K562 (cell line): Measurements from ENCODE around the gene PRKG1. TPM values are rescaled to one million over a fixed set of nuclear protein-coding genes. Genes with fewer than 3 reads are reported as not detected.

Experiments used
- ATAC-seq: fragments of 200-7000 bp; cut with Tn5 transposase; 3 replicates; pipeline ENCODE4 v1.9.1; 2020; ENCODE audit warnings: moderate library complexity
- BruUV-seq: library from RNA; stranded (reverse); fragments of 400-500 nt; replicated peaks from 2 replicates; lab custom pipeline; 2021; lab: Mats Ljungman, UMichigan
- CTCF ChIA-PET: fragments of 300-600 bp; formaldehyde crosslinking; extraction: SDS; loops from one replicate; lab custom pipeline; 2021; ENCODE audit warnings: low intra/inter-chr PET ratio; lab: Yijun Ruan, JAX
- POLR2A ChIA-PET: fragments of 300-600, 350-650 bp; sonication (Branson Sonifier 250); formaldehyde crosslinking; extraction: SDS; loops from one replicate; lab custom pipeline; 2021; ENCODE audit warnings: antibody characterized with exemption, inconsistent platforms; lab: Yijun Ruan, JAX
- DNase-seq, 4 experiments: peaks; one replicate each; pipeline versions ENCODE4 v3.0.0 to v3.0.0-alpha.2; 2011 to 2018; ENCODE audit warnings: low spot score in 3 of 4, mixed read lengths in 3 of 4; ENCODE audit errors: extremely low read depth in 1 of 4
- FAIRE-seq: peaks from 2 replicates; lab custom pipeline; 2011; peaks lifted over from hg19 to GRCh38; lab: Jason Lieb, UNC
- H2AFZ ChIP-seq: 2 replicates; pipeline ENCODE4 v1.6.0; 2011; ENCODE audit warnings: low read depth, low read length, control low read depth, inconsistent platforms
- H3K27ac ChIP-seq: fragments of 200-600 bp; 3 replicates; pipeline ENCODE4 v1.8.0; 2011; ENCODE audit warnings: low read depth, mild to moderate bottlenecking, control low read depth, inconsistent platforms, low read length, moderate library complexity, mixed read lengths; ENCODE audit errors: extremely low read depth
- H3K27me3 ChIP-seq, 2 experiments: fragments of 300-600 bp in 1 of 2; 2 replicates in 1 of 2; 3 replicates in 1 of 2; pipeline versions ENCODE4 v1.6.0 to v1.8.0; 2011; ENCODE audit warnings: inconsistent platforms in 2 of 2, low read length in 2 of 2, mild to moderate bottlenecking in 1 of 2, mixed read lengths in 1 of 2, moderate library complexity in 1 of 2; ENCODE audit not compliant: control insufficient read depth in 2 of 2, insufficient read depth in 2 of 2
- H3K36me3 ChIP-seq: fragments of 300-600 bp; 3 replicates; pipeline ENCODE4 v1.8.0; 2011; ENCODE audit warnings: mild to moderate bottlenecking, low read length, inconsistent platforms; ENCODE audit not compliant: control insufficient read depth, insufficient read depth
- H3K4me1 ChIP-seq, 2 experiments: fragments of 200-600 bp in 1 of 2; replicated peaks in 1 of 2; 2 replicates in 1 of 2; 3 replicates in 1 of 2; pipeline versions ENCODE4 v1.5.1 to v1.8.0; 2011; ENCODE audit warnings: inconsistent platforms in 2 of 2, low read length in 2 of 2, mild to moderate bottlenecking in 1 of 2, mixed read lengths in 1 of 2, moderate library complexity in 1 of 2; ENCODE audit not compliant: control insufficient read depth in 2 of 2, insufficient read depth in 2 of 2
- H3K4me2 ChIP-seq: 2 replicates; pipeline ENCODE4 v1.6.1; 2011; ENCODE audit warnings: low read length, control low read depth, inconsistent platforms, mixed read lengths; ENCODE audit not compliant: insufficient read depth
- H3K4me3 ChIP-seq: fragments of 200-600 bp; sonication (generic), shearing (Covaris generic); 2 replicates; pipeline ENCODE4 v1.5.1; 2016; ENCODE audit warnings: control low read depth, inconsistent platforms
- H3K79me2 ChIP-seq: fragments of 200-600 bp; 3 replicates; pipeline ENCODE4 v1.8.0; 2011; ENCODE audit warnings: low read length, inconsistent platforms; ENCODE audit not compliant: control insufficient read depth, insufficient read depth
- H3K9ac ChIP-seq, 2 experiments: 2 replicates each; pipeline versions ENCODE4 v1.6.0 to v1.6.1; 2011; ENCODE audit warnings: low read depth in 2 of 2, low read length in 2 of 2, control low read depth in 1 of 2, inconsistent platforms in 1 of 2, mild to moderate bottlenecking in 1 of 2, mixed read lengths in 1 of 2; ENCODE audit not compliant: insufficient read depth in 1 of 2
- H3K9me1 ChIP-seq: one replicate; pipeline ENCODE4 v1.6.0; 2011; ENCODE audit warnings: inconsistent platforms, mild to moderate bottlenecking, low read length, moderate library complexity; ENCODE audit not compliant: control insufficient read depth, insufficient read depth
- H3K9me3 ChIP-seq: replicated peaks from 2 replicates; pipeline ENCODE4 v1.5.1; 2011; ENCODE audit warnings: low read depth, low read length, inconsistent platforms; ENCODE audit not compliant: control insufficient read depth, insufficient read depth
- H4K20me1 ChIP-seq: replicated peaks from 2 replicates; pipeline ENCODE4 v1.6.1; 2011; ENCODE audit warnings: low read length, inconsistent platforms, mixed read lengths; ENCODE audit not compliant: control insufficient read depth, insufficient read depth
- C11orf30 ChIP-seq: fragments of 450-650 bp; IDR thresholded peaks from 2 replicates; pipeline ENCODE4 v1.6.1; 2016; ENCODE audit warnings: low read depth, mild to moderate bottlenecking
- ELF4 ChIP-seq: fragments of 450-650 bp; formaldehyde crosslinking; IDR thresholded peaks from 2 replicates; pipeline ENCODE4 v1.4.0; 2022; ENCODE audit warnings: missing genetic modification characterization
- EWSR1 ChIP-seq: fragments of 450-650 bp; IDR thresholded peaks from 2 replicates; pipeline ENCODE4 v1.6.1; 2018; ENCODE audit warnings: borderline replicate concordance, mild to moderate bottlenecking, low read depth, moderate library complexity; ENCODE audit not compliant: partially characterized antibody
- HLTF ChIP-seq: fragments of 450-650 bp; IDR thresholded peaks from 2 replicates; pipeline ENCODE4 v1.6.1; 2016
- MAFG ChIP-seq: fragments of 450-650 bp; conservative IDR thresholded peaks from 2 replicates; pipeline ENCODE4 v1.6.1; 2016; ENCODE audit warnings: missing genetic modification characterization, missing compliant biosample characterization
- PHB2 ChIP-seq: fragments of 450-650 bp; IDR thresholded peaks from 2 replicates; pipeline ENCODE4 v1.6.1; 2017; ENCODE audit warnings: low read depth
- POLR2AphosphoS5 ChIP-seq: IDR thresholded peaks from 2 replicates; pipeline ENCODE4 v1.6.1; 2011; ENCODE audit warnings: mild to moderate bottlenecking, low read depth, low read length, moderate library complexity; ENCODE audit not compliant: control insufficient read depth, insufficient read depth
- RCOR1 ChIP-seq, 2 experiments: IDR thresholded peaks; 2 replicates each; pipeline ENCODE4 v1.6.1; 2012; ENCODE audit warnings: low read depth in 2 of 2, low read length in 2 of 2, borderline replicate concordance in 1 of 2, improper control_type of control experiment in 1 of 2
- RFX5 ChIP-seq: IDR thresholded peaks from 2 replicates; pipeline ENCODE4 v1.6.1; 2011; ENCODE audit warnings: low read depth, mild to moderate bottlenecking, improper control_type of control experiment, low read length
- SOX6 ChIP-seq: fragments of 450-650 bp; IDR thresholded peaks from 2 replicates; pipeline ENCODE4 v1.6.1; 2014; ENCODE audit warnings: mild to moderate bottlenecking
- ZNF551 ChIP-seq: fragments of 250-450 bp; sonication (Bioruptor Pico); IDR thresholded peaks from 2 replicates; pipeline ENCODE4 v1.5.0; 2021; ENCODE audit warnings: mild to moderate bottlenecking, moderate library complexity
- WGBS: fragments of 100-300 bp; shearing (Covaris generic); methylation state at CpG from one replicate; pipeline ENCODE4 v1.1.6; 2016; ENCODE audit warnings: low coverage, mixed read lengths; ENCODE audit not compliant: insufficient coverage; ENCODE audit errors: missing lambda C conversion rate; 5-methylcytosine and 5-hydroxymethylcytosine counted together
- in situ Hi-C: fragments of 300-500 bp; cut with MboI; formaldehyde crosslinking; loops from 4 replicates; pipeline ENCODE4 v1.15.0; 2018; ENCODE audit warnings: inconsistent platforms, mixed read lengths
- intact Hi-C: fragments of 100-400 bp; cut with micrococcal nuclease; formaldehyde crosslinking; loops from 2 replicates; pipeline ENCODE4 v1.14.2; 2022
- polyA plus RNA-seq, 8 experiments: library from polyadenylated mRNA; depleted of rRNA in 4 of 8; stranded (reverse) in 5 of 8; unstranded in 3 of 8; fragments of >200 nt; fragmentation: Nextera tagmentation in 2 of 8; fragmentation: Illumina TruSeq in 1 of 8; extraction: Ambion mirVana in 2 of 8; extraction: Trizol in 1 of 8; gene quantifications; 2 replicates each; pipeline versions ENCODE4 v1.2.1 to v1.2.3, GENCODE V29; 2011 to 2014; ENCODE audit warnings: inconsistent platforms in 1 of 8, missing spikeins in 1 of 8
- total RNA-seq, 7 experiments: library from RNA; depleted of rRNA in 6 of 7; stranded (reverse); fragments of >200 nt in 6 of 7; fragmentation: Illumina TruSeq in 2 of 7; extraction: Trizol in 2 of 7; gene quantifications; 2 replicates each; pipeline versions ENCODE4 v1.2.1 to v1.2.3, GENCODE V29; 2011 to 2021; ENCODE audit warnings: low replicate concordance in 1 of 7
- TF ChIP-seq, protein P1 (sequence below): fragments of 450-650 bp; IDR thresholded peaks from 2 replicates; pipeline ENCODE4 v1.6.1; 2016; ENCODE audit warnings: low read depth
- TF ChIP-seq, protein P2 (sequence below): fragments of 250-450 bp; sonication (Bioruptor Pico); IDR thresholded peaks from 2 replicates; pipeline ENCODE4 v1.8.0; 2022; ENCODE audit warnings: inconsistent platforms
- TF ChIP-seq, protein P3 (sequence below): fragments of 450-650 bp; formaldehyde crosslinking; IDR thresholded peaks from 2 replicates; pipeline ENCODE4 v1.4.0; 2020; ENCODE audit warnings: mild to moderate bottlenecking, moderate library complexity

The PRKG1 gene
- total and polyA plus RNA-seq, 9 of the 15 experiments (the other 6 are each of a cell fraction or from before 2014, with no cell fraction given) = 0.22 TPM; not detected in 8

DNA sequence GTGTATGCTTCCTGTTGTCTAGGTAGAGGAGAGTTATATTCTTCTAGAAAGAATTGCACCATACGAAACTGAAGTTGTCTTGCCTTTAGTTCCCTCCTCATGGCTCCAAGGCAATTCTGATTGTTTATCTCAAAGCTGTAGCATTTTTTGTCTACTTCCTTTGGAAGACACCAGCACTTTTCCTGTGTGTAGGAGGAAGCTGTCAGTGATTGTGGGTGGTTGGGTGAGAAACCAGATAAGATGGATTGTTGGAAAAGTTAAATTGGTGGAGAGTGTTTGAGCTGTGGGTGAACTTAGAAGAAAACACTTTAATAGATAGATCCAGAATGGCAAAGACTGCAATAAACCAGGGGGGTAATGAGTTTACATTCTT is 637.2 kb downstream of the PRKG1 start:
- POLR2A ChIA-PET = no interaction called here
- no peak for ATAC-seq
- DNase-seq = no peak
- no peaks in the 10 kb centered on the region; a peak in 2 of 5 replicates for H3K27me3 ChIP-seq
- H4K20me1 ChIP-seq = no peaks in the 10 kb centered on the region
- H3K9me1 ChIP-seq = no peaks in the 10 kb centered on the region
- no peak for FAIRE-seq
- 0% methylated on average over 1 of the region's 1 CpG for WGBS
- intact Hi-C loops = no loop called here
- H3K27ac ChIP-seq = no peak overlapping the region
- no peaks in the 10 kb centered on the region for H3K36me3 ChIP-seq
- no peaks in the 10 kb centered on the region for H3K79me2 ChIP-seq
- in situ Hi-C loops = no loop called here
- H3K9me3 ChIP-seq = no peaks in the 10 kb centered on the region
- H3K9ac ChIP-seq = no peak overlapping the region
- H2AFZ ChIP-seq = no peak overlapping the region
- H3K4me1 ChIP-seq = no peaks in the 10 kb centered on the region
- BruUV-seq = no TSS peak
- CTCF ChIA-PET = no interaction called here
- H3K4me3 ChIP-seq = no peak overlapping the region
- H3K4me2 ChIP-seq = no peak overlapping the region
- TF ChIP-seq, protein P1, sequence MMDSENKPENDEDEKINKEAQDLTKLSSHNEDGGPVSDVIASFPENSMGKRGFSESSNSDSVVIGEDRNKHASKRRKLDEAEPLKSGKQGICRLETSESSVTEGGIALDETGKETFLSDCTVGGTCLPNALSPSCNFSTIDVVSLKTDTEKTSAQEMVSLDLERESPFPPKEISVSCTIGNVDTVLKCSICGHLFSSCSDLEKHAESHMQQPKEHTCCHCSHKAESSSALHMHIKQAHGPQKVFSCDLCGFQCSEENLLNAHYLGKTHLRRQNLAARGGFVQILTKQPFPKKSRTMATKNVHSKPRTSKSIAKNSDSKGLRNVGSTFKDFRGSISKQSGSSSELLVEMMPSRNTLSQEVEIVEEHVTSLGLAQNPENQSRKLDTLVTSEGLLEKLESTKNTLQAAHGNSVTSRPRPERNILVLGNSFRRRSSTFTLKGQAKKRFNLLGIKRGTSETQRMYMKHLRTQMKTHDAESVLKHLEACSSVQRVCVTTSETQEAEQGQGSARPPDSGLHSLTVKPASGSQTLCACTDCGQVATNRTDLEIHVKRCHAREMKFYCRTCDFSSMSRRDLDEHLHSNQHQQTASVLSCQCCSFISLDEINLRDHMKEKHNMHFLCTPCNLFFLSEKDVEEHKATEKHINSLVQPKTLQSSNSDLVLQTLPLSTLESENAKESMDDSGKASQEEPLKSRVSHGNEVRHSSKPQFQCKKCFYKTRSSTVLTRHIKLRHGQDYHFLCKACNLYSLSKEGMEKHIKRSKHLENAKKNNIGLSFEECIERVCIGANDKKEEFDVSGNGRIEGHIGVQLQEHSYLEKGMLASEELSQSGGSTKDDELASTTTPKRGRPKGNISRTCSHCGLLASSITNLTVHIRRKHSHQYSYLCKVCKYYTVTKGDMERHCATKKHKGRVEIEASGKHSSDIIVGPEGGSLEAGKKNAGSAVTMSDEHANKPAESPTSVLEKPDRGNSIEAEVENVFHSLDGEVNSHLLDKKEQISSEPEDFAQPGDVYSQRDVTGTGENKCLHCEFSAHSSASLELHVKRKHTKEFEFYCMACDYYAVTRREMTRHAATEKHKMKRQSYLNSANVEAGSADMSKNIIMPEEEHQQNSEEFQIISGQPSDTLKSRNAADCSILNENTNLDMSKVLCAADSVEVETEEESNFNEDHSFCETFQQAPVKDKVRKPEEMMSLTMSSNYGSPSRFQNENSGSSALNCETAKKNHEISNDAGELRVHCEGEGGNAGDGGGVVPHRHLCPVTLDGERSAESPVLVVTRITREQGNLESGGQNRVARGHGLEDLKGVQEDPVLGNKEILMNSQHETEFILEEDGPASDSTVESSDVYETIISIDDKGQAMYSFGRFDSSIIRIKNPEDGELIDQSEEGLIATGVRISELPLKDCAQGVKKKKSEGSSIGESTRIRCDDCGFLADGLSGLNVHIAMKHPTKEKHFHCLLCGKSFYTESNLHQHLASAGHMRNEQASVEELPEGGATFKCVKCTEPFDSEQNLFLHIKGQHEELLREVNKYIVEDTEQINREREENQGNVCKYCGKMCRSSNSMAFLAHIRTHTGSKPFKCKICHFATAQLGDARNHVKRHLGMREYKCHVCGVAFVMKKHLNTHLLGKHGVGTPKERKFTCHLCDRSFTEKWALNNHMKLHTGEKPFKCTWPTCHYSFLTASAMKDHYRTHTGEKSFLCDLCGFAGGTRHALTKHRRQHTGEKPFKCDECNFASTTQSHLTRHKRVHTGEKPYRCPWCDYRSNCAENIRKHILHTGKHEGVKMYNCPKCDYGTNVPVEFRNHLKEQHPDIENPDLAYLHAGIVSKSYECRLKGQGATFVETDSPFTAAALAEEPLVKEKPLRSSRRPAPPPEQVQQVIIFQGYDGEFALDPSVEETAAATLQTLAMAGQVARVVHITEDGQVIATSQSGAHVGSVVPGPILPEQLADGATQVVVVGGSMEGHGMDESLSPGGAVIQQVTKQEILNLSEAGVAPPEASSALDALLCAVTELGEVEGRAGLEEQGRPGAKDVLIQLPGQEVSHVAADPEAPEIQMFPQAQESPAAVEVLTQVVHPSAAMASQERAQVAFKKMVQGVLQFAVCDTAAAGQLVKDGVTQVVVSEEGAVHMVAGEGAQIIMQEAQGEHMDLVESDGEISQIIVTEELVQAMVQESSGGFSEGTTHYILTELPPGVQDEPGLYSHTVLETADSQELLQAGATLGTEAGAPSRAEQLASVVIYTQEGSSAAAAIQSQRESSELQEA = no peak
- TF ChIP-seq ZNF551 = no peak
- TF ChIP-seq EWSR1 = no peak
- no peak for TF ChIP-seq RFX5
- no peak for TF ChIP-seq PHB2
- no peak for TF ChIP-seq RCOR1 (IDR thresholded peaks at IDR 0.05; ENCODE audit: borderline replicate concordance in 1 of 2, low read depth in 2 of 2, low read length in 2 of 2)
- TF ChIP-seq POLR2AphosphoS5 = no peak
- TF ChIP-seq MAFG (tag) = no peak
- TF ChIP-seq ELF4 (CRISPR knock-in tag) = no peak
- no peak for TF ChIP-seq SOX6
- TF ChIP-seq, protein P2, sequence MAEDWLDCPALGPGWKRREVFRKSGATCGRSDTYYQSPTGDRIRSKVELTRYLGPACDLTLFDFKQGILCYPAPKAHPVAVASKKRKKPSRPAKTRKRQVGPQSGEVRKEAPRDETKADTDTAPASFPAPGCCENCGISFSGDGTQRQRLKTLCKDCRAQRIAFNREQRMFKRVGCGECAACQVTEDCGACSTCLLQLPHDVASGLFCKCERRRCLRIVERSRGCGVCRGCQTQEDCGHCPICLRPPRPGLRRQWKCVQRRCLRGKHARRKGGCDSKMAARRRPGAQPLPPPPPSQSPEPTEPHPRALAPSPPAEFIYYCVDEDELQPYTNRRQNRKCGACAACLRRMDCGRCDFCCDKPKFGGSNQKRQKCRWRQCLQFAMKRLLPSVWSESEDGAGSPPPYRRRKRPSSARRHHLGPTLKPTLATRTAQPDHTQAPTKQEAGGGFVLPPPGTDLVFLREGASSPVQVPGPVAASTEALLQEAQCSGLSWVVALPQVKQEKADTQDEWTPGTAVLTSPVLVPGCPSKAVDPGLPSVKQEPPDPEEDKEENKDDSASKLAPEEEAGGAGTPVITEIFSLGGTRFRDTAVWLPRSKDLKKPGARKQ = no peak
- TF ChIP-seq C11orf30 = no peak
- no peak for TF ChIP-seq HLTF
- TF ChIP-seq, protein P3, sequence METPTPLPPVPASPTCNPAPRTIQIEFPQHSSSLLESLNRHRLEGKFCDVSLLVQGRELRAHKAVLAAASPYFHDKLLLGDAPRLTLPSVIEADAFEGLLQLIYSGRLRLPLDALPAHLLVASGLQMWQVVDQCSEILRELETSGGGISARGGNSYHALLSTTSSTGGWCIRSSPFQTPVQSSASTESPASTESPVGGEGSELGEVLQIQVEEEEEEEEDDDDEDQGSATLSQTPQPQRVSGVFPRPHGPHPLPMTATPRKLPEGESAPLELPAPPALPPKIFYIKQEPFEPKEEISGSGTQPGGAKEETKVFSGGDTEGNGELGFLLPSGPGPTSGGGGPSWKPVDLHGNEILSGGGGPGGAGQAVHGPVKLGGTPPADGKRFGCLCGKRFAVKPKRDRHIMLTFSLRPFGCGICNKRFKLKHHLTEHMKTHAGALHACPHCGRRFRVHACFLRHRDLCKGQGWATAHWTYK (CRISPR knock-in tag) = no peak
